HepG2 (cell line): Measurements from ENCODE around the gene CTSS. TPM values are rescaled to one million over a fixed set of nuclear protein-coding genes. Genes with fewer than 3 reads are reported as not detected.

Experiments used
- ATAC-seq: fragments of 200-7000 bp; cut with Tn5 transposase; 3 replicates; pipeline ENCODE4 v1.9.1; 2020; ENCODE audit warnings: mild to moderate bottlenecking, moderate library complexity
- BruUV-seq: library from RNA; stranded (reverse); fragments of 400-500 nt; replicated peaks from 2 replicates; lab custom pipeline; 2021; lab: Mats Ljungman, UMichigan
- CTCF ChIA-PET: fragments of 300-600 bp; formaldehyde crosslinking; extraction: SDS; loops from one replicate; lab custom pipeline; 2021; ENCODE audit warnings: low total read pairs, inconsistent platforms, low intra/inter-chr PET ratio; lab: Yijun Ruan, JAX
- POLR2A ChIA-PET: fragments of 350-600 bp; sonication (Branson Sonifier 250); formaldehyde crosslinking; loops from one replicate; lab custom pipeline; 2020; ENCODE audit warnings: antibody characterized with exemption, inconsistent platforms; lab: Yijun Ruan, JAX
- DNase-seq: peaks from one replicate; pipeline ENCODE4 v3.0.0-alpha.2; 2015; ENCODE audit warnings: low spot score
- FAIRE-seq: peaks from 3 replicates; lab custom pipeline; 2011; peaks lifted over from hg19 to GRCh38; lab: Jason Lieb, UNC
- H2AFZ ChIP-seq: one replicate; pipeline ENCODE4 v1.6.1; 2011; ENCODE audit warnings: low read length, inconsistent platforms
- H3K27ac ChIP-seq: fragments of 300-600 bp; 3 replicates; pipeline ENCODE4 v1.8.0; 2011; ENCODE audit warnings: mixed run types, mild to moderate bottlenecking, mixed read lengths, low read length, inconsistent platforms; ENCODE audit not compliant: insufficient read depth; ENCODE audit errors: extremely low read length
- H3K27me3 ChIP-seq, 2 experiments: fragments of 200-600 bp in 1 of 2; 2 replicates in 1 of 2; 3 replicates in 1 of 2; pipeline versions ENCODE4 v1.6.0 to v1.8.0; 2011; ENCODE audit warnings: low read length in 2 of 2, mild to moderate bottlenecking in 2 of 2, moderate library complexity in 2 of 2, inconsistent platforms in 1 of 2; ENCODE audit not compliant: insufficient read depth in 2 of 2, control insufficient read depth in 1 of 2
- H3K36me3 ChIP-seq, 2 experiments: fragments of 200-600 bp in 1 of 2; replicated peaks in 1 of 2; 2 replicates in 1 of 2; 3 replicates in 1 of 2; pipeline versions ENCODE4 v1.5.1 to v1.8.0; 2011; ENCODE audit warnings: low read length in 2 of 2, inconsistent platforms in 1 of 2; ENCODE audit not compliant: insufficient read depth in 2 of 2, control insufficient read depth in 1 of 2
- H3K4me1 ChIP-seq: 2 replicates; pipeline ENCODE4 v1.5.1; 2012; ENCODE audit warnings: low read length, inconsistent platforms; ENCODE audit not compliant: insufficient read depth
- H3K4me2 ChIP-seq: 2 replicates; pipeline ENCODE4 v1.6.0; 2011; ENCODE audit warnings: low read depth, low read length, inconsistent platforms
- H3K4me3 ChIP-seq, 3 experiments: fragments of 200-600 bp in 1 of 3; sonication (generic), shearing (Covaris generic) in 1 of 3; replicated peaks in 1 of 3; 2 replicates each; pipeline ENCODE4 v1.5.1; 2011 to 2016; ENCODE audit warnings: low read length in 3 of 3, inconsistent platforms in 2 of 3, low read depth in 2 of 3, mild to moderate bottlenecking in 2 of 3, control low read depth in 1 of 3, mixed read lengths in 1 of 3; ENCODE audit not compliant: insufficient read depth in 1 of 3
- H3K79me2 ChIP-seq: one replicate; pipeline ENCODE4 v1.6.1; 2011; ENCODE audit warnings: low read length, inconsistent platforms; ENCODE audit not compliant: insufficient read depth
- H3K9ac ChIP-seq: 2 replicates; pipeline ENCODE4 v1.6.0; 2011; ENCODE audit warnings: mild to moderate bottlenecking, low read depth, low read length, inconsistent platforms; ENCODE audit not compliant: insufficient read depth
- H3K9me3 ChIP-seq: 2 replicates; pipeline ENCODE4 v1.5.1; 2012; ENCODE audit warnings: mild to moderate bottlenecking, low read length
- H4K20me1 ChIP-seq: 2 replicates; pipeline ENCODE4 v1.6.0; 2011; ENCODE audit warnings: inconsistent platforms, mild to moderate bottlenecking, low read length, moderate library complexity; ENCODE audit not compliant: insufficient read depth
- REPIN1 ChIP-seq: sonication (generic); formaldehyde crosslinking; IDR thresholded peaks from 2 replicates; pipeline ENCODE4 v1.8.0; 2022; ENCODE audit warnings: missing genetic modification reagents, low read depth, mild to moderate bottlenecking, borderline replicate concordance
- SALL2 ChIP-seq: sonication (generic); formaldehyde crosslinking; IDR thresholded peaks from 2 replicates; pipeline ENCODE4 v1.8.1; 2023; ENCODE audit warnings: mild to moderate bottlenecking, missing genetic modification reagents, inconsistent platforms
- SNRNP70 ChIP-seq: fragments of 200-400 bp; formaldehyde crosslinking; IDR thresholded peaks from 2 replicates; pipeline ENCODE4 v1.6.1; 2017; ENCODE audit warnings: mild to moderate bottlenecking, low read depth, low read length, moderate library complexity
- SRF ChIP-seq: IDR thresholded peaks from 2 replicates; pipeline ENCODE4 v1.6.1; 2011; ENCODE audit warnings: mild to moderate bottlenecking, low read depth, low read length, moderate library complexity
- TEAD3 ChIP-seq: optimal IDR thresholded peaks from 2 replicates; pipeline ENCODE3; 2016; ENCODE audit warnings: borderline replicate concordance
- ZMAT3 ChIP-seq: sonication (generic); formaldehyde crosslinking; conservative IDR thresholded peaks from 2 replicates; pipeline ENCODE4 v1.7.0; 2021; ENCODE audit warnings: missing genetic modification reagents
- ZNF235 ChIP-seq: sonication (generic); formaldehyde crosslinking; IDR thresholded peaks from 2 replicates; pipeline ENCODE4 v1.8.1; 2023; ENCODE audit warnings: mild to moderate bottlenecking, missing genetic modification reagents, borderline replicate concordance
- ZNF343 ChIP-seq: sonication (generic); formaldehyde crosslinking; IDR thresholded peaks from 2 replicates; pipeline ENCODE4 v1.4.0; 2020; ENCODE audit warnings: mild to moderate bottlenecking, missing genetic modification reagents
- WGBS: methylation state at CpG from one replicate; pipeline ENCODE4 v1.1.6; 2017; ENCODE audit warnings: low lambda C conversion rate; 5-methylcytosine and 5-hydroxymethylcytosine counted together
- in situ Hi-C: cut with HindIII; loops from 2 replicates; pipeline ENCODE4 v1.10.0; 2017; ENCODE audit warnings: low pct_unique_long_range_greater_than_20kb; ENCODE audit not compliant: extremely low pct_ligation_motif_present
- intact Hi-C: fragments of 100-400 bp; cut with micrococcal nuclease; formaldehyde crosslinking; loops from one replicate; pipeline ENCODE4 v1.10.0; 2022; ENCODE audit not compliant: unreplicated experiment
- polyA plus RNA-seq, 8 experiments: library from polyadenylated mRNA; depleted of rRNA in 3 of 8; stranded (reverse) in 7 of 8; unstranded in 1 of 8; fragments of >200 nt; fragmentation: Illumina TruSeq in 4 of 8; extraction: Trizol in 4 of 8; gene quantifications; 2 replicates each; pipeline versions ENCODE4 v1.2.1 to v1.2.3, GENCODE V29; 2011 to 2016; ENCODE audit warnings: low read depth in 4 of 8, missing spikeins in 1 of 8, mixed read lengths in 1 of 8; ENCODE audit not compliant: insufficient read depth in 1 of 8
- total RNA-seq, 5 experiments: library from RNA; depleted of rRNA; stranded (reverse); fragments of >200 nt; fragmentation: Illumina TruSeq; extraction: Trizol; gene quantifications; 2 replicates each; pipeline ENCODE4 v1.2.3, GENCODE V29; 2016; ENCODE audit warnings: low read depth in 1 of 5
- TF ChIP-seq, protein P1 (sequence below): IDR thresholded peaks from 2 replicates; pipeline ENCODE4 v1.6.1; 2016; ENCODE audit warnings: missing biosample characterization, missing genetic modification reagents, low read depth
- TF ChIP-seq, protein P2 (sequence below): IDR thresholded peaks from 2 replicates; pipeline ENCODE4 v1.6.1; 2016; ENCODE audit warnings: low read depth, missing genetic modification reagents, missing compliant biosample characterization

The CTSS gene
- total and polyA plus RNA-seq, 2 of the 13 experiments (the other 11 are each of a cell fraction or from before 2014, with no cell fraction given) = 0.33 to 1.0 TPM

- Histone ChIP-seq H3K4me1 (peaks cover 9% of the 10 kb centered on the region; the same call in 1 of the 2 replicates), H3K4me2 (no peak overlapping the region), H3K27me3 (no peaks in the 10 kb centered on the region), H4K20me1 (no peaks in the 10 kb centered on the region), H3K9ac (no peak overlapping the region), H3K4me3 (no peak overlapping the region), H3K79me2 (no peaks in the 10 kb centered on the region), H2AFZ (no peak overlapping the region), H3K27ac (no peak overlapping the region), H3K36me3 (no peaks in the 10 kb centered on the region), H3K9me3 (no peaks in the 10 kb centered on the region)
- intact Hi-C loops (no loop called here), in situ Hi-C loops (no loop called here)
- TF ChIP-seq, protein P1, sequence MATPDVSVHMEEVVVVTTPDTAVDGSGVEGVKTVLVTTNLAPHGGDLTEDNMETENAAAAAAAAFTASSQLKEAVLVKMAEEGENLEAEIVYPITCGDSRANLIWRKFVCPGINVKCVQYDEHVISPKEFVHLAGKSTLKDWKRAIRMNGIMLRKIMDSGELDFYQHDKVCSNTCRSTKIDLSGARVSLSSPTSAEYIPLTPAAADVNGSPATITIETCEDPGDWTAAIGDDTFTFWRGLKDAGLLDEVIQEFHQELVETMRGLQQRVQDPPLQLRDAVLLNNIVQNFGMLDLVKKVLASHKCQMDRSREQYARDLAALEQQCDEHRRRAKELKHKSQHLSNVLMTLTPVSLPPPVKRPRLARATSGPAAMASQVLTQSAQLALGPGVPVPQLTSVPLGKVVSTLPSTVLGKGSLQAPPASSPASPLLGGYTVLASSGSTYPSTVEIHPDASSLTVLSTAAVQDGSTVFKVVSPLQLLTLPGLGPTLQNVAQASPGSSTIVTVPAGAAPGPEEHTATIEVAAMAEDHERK (CRISPR knock-in tag) = no peak
- TF ChIP-seq ZNF343 (CRISPR knock-in tag) (no peak), REPIN1 (CRISPR knock-in tag) (no peak), ZMAT3 (no peak), SNRNP70 (no peak), ZNF235 (no peak), SRF (no peak), SALL2 (CRISPR knock-in tag) (no peak), TEAD3 (CRISPR knock-in tag) (no peak)
- TF ChIP-seq, protein P2, sequence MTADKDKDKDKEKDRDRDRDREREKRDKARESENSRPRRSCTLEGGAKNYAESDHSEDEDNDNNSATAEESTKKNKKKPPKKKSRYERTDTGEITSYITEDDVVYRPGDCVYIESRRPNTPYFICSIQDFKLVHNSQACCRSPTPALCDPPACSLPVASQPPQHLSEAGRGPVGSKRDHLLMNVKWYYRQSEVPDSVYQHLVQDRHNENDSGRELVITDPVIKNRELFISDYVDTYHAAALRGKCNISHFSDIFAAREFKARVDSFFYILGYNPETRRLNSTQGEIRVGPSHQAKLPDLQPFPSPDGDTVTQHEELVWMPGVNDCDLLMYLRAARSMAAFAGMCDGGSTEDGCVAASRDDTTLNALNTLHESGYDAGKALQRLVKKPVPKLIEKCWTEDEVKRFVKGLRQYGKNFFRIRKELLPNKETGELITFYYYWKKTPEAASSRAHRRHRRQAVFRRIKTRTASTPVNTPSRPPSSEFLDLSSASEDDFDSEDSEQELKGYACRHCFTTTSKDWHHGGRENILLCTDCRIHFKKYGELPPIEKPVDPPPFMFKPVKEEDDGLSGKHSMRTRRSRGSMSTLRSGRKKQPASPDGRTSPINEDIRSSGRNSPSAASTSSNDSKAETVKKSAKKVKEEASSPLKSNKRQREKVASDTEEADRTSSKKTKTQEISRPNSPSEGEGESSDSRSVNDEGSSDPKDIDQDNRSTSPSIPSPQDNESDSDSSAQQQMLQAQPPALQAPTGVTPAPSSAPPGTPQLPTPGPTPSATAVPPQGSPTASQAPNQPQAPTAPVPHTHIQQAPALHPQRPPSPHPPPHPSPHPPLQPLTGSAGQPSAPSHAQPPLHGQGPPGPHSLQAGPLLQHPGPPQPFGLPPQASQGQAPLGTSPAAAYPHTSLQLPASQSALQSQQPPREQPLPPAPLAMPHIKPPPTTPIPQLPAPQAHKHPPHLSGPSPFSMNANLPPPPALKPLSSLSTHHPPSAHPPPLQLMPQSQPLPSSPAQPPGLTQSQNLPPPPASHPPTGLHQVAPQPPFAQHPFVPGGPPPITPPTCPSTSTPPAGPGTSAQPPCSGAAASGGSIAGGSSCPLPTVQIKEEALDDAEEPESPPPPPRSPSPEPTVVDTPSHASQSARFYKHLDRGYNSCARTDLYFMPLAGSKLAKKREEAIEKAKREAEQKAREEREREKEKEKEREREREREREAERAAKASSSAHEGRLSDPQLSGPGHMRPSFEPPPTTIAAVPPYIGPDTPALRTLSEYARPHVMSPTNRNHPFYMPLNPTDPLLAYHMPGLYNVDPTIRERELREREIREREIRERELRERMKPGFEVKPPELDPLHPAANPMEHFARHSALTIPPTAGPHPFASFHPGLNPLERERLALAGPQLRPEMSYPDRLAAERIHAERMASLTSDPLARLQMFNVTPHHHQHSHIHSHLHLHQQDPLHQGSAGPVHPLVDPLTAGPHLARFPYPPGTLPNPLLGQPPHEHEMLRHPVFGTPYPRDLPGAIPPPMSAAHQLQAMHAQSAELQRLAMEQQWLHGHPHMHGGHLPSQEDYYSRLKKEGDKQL (CRISPR knock-in tag) = no peak
- DNase-seq (no peak), ATAC-seq (no peak), FAIRE-seq (no peak)
- ChIA-PET POLR2A (interaction anchor here (3.2 kb wide), 1 partner anchor 9 kb away, joined by 7 read pairs; the partner anchor contains the start of gene GOLPH3L), CTCF (no interaction called here)
- WGBS = 9% methylated on average over 1 of the region's 1 CpG
- BruUV-seq = no TSS peak
Observed at GRCh38 chr1:150706091-150706490, 59.5 kb downstream of the CTSS start.
